ENCODE measurements around the gene CWC27. TPM values are rescaled to one million over a fixed set of nuclear protein-coding genes. Genes with fewer than 3 reads are reported as not detected.
"Not testable (repeated sequence)": the region's sequence is repeated elsewhere in the genome, so short reads cannot be mapped to it uniquely, and the experiment has no call there.

The CWC27 gene
- total RNA-seq, 1 donor from 2014 or later = 20.8 TPM

DNA sequence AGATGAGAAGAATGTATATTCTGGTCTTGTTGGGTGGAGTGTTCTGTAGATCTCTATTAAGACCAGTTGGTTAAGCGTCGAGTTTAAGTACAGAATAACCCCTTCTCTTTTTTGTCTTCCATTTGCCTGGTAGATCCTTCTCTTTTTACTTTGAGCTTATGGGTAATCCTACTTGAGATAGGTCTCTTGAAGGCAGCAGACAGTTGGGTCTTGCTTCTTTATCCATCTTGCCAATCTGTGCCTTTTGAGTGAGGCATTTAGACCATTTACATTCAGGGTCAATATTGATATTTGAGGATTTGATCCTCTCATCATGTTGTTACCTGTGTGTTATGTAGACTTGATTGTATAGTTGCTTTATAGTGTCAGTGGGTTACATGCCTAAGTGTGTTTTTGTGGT, 152.7 kb downstream of the CWC27 start:
- DNase-seq (ENCODE audit: low read depth) = no peak

- peak; percentile 18 for DNase-seq (ENCODE audit: low read depth)
Measured at GRCh38 chr5:64923151-64923685, 154.5 kb downstream of the CWC27 start.

GRCh38 chr5:64925123-64925522, 156.4 kb downstream of the CWC27 start:
- DNase-seq (ENCODE audit: low read depth) = no peak

- DNase-seq (ENCODE audit: low read depth) = no peak
Measured at GRCh38 chr5:64929833-64930232, 161.1 kb downstream of the CWC27 start.

DNA sequence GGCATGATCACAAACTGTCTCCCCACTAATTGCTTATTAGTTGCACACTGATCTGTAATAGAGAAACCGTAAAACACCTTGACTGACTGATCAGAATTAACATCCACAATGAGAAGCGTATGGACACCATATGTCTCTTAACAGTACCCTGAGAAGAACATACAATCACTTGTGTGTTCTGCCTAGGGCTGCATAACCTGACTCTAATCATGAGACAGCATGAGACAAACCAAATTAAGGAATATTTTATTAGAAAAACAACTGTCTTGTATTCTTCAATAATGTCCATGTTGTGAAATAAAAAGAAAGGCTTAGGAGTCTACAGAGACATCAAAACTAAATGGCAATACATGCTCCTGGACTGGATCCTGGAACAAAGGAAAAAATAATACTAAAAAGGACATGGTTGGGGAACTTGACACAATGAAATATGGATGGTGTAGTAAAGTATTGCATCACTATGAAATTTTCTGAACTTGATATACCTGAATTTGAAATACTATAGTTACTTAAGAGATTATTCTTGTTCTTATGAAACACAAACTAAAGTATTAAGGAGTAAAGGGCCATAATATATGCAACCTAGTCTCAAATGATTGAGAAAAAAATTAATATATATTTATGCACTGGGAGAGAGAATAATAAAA, 162.1 kb downstream of the CWC27 start:
- no peak for DNase-seq (ENCODE audit: low read depth)

DNA sequence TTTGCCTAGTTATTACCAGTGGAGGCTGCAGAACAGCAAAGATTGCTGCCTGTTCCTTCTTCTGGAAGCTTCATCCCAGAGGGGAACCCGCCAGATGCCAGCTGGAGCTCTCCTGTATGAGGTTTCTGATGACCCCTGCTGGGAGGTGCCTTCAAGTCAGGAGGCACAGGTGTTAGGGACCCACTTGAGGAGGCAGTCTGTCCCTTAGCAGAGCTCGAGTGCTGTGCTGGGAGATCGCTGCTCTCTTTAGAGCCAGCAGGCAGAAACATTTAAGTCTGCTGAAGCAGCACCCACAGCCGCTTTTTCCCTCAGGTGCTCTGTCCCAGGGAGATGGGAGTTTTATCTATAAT, 170.7 kb downstream of the CWC27 start:
- DNase-seq (ENCODE audit: low read depth) = not testable (repeated sequence)

GRCh38 chr5:64939772-64940510, 171.2 kb downstream of the CWC27 start:
- DNase-seq (ENCODE audit: low read depth) = no peak

DNA sequence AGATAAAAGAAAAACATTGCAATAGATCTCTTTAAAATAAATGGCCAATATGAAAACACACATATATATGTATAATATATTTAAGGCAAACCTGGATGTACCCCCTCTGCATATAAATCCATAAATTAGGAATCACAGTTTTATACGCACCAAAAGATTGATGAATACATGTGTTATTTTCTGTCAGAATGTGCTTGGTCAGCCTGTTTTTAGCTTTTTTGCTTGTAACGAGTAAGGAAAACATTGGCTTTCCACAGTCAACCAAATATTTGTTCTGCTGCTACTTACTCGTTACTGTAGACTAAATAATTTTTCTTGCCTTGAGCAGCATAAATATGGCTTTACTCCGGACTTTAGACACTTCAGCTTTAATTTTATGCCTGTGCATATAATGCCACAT, 173.7 kb downstream of the CWC27 start:
- DNase-seq (ENCODE audit: low read depth) = no peak

- no peak for DNase-seq (ENCODE audit: low read depth)
Measured at GRCh38 chr5:64944868-64945267, 176.1 kb downstream of the CWC27 start.

- peak; percentile 7 for DNase-seq (ENCODE audit: low read depth)
Measured at GRCh38 chr5:64947031-64947430, 178.3 kb downstream of the CWC27 start.

- no peak for DNase-seq (ENCODE audit: low read depth)
Measured at GRCh38 chr5:64947801-64948200, 179.1 kb downstream of the CWC27 start.

DNA sequence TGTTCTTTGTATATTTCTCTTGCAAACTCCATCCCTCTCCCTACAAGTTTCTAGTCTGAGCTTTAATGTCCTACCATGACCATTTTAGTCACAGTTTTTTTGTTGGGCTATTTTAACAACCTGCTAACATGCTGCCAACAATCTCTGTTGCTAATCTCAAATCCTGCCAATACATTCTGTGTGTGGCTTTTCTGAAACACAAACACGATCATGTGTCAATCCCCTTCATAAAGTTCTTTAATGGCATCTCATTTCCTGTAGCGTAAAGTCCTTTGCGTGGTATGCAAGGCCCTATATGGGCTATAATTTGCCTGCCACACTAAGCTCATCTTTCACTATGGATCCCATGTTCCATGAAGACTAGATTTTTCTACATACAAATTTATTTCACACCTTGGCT, 180.6 kb downstream of the CWC27 start:
- DNase-seq (ENCODE audit: low read depth) = no peak

DNA sequence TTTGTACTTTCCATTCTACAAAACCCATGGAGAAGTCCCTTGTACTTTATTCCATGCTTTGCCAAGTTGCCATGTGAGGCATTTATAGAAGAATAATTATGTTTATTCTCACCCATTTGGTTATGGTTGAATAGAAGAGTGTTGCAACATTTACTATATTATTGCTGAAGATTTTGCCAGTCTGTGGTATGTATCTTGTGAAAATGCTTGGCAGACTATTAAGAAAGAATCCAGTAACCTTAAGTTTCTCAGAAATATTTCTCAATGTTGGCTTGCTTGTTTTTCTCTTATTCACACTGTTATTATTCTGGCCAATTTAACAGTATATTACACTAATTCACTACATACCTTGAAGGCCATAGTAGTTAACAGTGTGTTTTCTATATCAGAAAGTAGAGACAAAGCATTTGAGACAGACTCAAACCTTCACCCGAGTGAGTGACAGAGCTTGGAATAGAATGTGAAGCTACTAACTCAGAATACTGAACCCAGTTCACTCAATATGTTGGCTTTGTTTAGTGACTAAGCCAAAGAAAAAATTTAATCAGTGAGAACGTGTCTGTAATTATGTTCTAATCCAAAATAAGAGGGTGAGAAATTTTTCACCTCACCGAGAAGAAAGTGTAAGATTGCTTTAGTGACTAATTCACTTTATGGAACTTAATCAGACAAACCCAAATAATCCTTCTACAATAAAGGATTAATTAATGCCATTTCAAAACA, 184.4 kb downstream of the CWC27 start:
- DNase-seq (ENCODE audit: low read depth) = no peak

DNA sequence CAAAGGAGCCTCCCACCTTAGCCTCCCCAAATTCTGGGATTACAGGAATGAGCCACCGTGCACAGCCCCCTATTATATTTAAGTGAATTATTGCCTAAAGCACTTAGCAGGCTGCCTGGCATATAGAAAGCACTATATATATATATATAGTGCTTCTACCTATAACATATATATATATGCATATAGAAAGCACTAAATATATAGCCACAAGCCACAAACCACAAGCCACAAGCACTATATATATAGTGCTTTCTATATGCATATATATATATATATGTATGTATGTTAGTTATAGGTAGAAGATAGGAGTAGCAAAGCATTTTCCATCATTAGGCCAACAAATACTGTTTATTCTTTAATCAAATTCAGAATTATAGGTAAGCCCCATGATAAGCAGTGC, 185.8 kb downstream of the CWC27 start:
- DNase-seq (ENCODE audit: low read depth) = no peak

DNA sequence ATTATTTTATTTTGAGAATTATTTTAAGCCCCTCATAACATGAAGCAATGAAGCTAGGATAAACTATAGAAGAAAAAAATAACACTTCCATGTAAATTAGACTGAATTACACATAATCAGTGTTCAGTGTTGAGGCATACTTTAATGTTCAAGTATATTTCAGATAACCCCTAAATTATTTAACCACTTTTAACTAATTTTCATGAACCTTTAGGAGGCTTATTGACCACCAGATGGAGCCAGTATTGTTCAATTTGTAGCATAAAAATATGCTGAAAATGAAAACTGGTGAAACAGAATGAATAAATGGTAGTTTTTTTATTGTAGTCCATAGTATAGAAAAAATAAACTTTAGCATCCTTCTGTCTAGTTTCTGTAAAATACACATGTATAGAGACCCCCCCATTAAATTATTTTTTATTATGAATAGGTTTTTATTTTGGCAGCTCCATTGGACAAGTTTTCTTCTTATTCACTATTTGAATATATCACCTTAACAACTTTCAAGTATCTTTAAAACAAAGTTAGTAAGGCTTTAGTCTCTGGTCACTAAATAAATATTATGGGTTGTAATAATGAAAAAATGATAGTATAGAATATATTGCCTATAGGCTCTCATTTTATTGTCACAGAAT, 190.1 kb downstream of the CWC27 start:
- DNase-seq (ENCODE audit: low read depth) = peak; percentile 49

DNA sequence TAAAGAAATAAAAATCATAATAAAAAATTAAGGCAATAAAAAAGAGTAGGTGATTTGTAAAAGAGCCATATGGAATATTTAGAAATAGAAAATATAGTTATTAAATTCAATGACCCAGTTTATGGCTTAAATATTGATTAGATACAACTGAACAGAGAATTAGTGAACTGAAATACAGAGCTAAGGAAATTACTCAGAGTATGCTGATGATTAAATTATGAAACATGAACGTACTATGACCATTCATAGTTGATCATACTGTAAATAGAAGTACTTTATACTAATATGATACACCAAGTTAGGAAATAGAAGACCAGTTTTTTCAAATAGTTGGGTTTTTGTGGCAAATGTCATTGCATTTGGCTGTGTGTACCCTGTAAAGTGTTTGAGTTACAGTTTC, 194.5 kb downstream of the CWC27 start:
- DNase-seq (ENCODE audit: low read depth) = no peak

DNA sequence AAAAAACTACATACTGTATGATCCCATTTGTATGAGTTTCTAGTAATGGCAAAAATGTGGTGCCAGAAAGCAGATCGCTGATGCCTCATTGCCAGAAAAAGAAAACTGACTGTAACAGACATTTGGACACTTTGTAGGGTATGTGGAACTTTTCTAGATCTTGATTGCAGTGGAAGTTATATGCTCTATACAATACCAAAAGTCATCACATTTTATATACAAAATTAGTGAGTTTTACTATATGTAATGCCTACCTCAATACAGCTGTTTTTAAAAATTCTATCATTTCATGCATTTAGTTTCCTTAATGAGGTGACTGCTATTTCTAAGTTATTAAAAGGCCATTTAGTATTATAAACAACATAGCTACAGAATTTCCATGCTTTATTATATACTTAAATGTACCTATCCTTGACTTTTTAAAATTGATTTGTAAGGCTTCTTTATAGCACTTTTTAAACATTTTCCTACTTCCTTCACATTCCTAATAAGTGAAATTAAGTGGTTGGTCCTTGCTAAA, 199.9 kb downstream of the CWC27 start:
- no peak for DNase-seq (ENCODE audit: low read depth)

DNA sequence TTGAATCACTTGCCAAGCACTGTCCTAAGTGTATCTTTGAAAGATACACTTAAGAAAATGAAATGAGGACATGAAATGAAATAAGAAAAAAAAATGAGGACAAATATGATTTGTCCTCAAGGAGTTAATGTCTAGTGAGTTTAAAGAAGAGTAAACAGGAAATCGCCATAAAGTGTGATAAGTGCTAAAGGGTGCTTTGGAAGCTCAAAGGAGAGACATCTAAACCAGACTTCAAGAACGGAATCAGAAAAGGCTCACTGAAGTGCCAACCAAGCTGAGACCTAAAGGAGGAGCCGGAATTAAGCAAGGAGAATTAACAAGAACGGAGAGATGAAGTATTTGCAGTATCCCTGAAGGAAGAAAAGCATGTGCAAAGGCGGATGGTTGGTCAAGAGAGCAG, 200.8 kb downstream of the CWC27 start:
- DNase-seq (ENCODE audit: low read depth) = no peak

DNA sequence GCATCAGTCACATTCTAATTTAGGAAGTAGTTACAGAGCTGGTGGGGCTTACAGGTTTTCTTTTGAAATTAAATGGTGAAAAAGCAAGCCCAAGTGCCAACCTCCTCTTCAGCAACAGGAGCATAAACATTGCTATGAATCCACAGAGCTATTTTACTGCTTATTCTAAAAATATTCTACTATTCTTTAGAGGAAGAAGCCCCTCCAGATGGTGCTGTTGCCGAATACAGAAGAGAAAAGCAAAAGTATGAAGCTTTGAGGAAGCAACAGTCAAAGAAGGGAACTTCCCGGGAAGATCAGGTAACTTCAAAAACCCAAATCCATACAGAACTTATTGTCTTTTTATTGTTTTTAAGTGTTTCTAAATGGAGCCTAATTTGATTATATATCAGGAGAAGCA, 202.8 kb downstream of the CWC27 start:
- DNase-seq (ENCODE audit: low read depth) = peak; percentile 19

GRCh38 chr5:64971990-64972389, 203.3 kb downstream of the CWC27 start:
- DNase-seq (ENCODE audit: low read depth) = no peak

GRCh38 chr5:64972591-64972990, 203.9 kb downstream of the CWC27 start:
- no peak for DNase-seq (ENCODE audit: low read depth)

DNA sequence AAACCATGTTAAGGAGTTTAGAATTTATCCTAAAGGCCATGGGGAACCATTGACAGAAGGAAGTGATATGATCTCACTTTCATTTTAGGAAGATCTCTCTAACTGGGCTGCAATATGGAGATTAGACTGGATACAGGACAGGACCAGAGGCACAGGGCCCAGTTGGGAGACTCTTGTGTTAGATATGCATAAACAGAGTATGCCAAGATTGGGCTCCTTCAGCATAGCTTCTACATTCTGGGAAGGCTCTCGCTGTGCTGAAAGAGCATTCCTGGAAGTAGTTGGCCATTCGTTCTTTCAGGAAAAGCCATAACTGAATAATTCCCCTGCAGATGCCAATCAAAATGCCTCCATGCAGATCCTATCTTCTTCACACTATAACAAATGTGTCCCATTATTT, 204.5 kb downstream of the CWC27 start:
- DNase-seq (ENCODE audit: low read depth) = no peak

All from myocyte (in vitro differentiated cells).